G401 (cell line): Measurements from ENCODE around the gene RCN1. TPM values are rescaled to one million over a fixed set of nuclear protein-coding genes. Genes with fewer than 3 reads are reported as not detected.

Experiments
- DNase-seq: peaks from one replicate; pipeline ENCODE4 v3.0.0-alpha.2; 2015; ENCODE audit warnings: low spot score
- in situ Hi-C: cut with HindIII; loops from 2 replicates; pipeline ENCODE4 v1.10.0; 2016; ENCODE audit warnings: low sequenced_read_pairs, mixed read lengths
- total RNA-seq: library from RNA; depleted of rRNA; stranded (reverse); fragments of >200 nt; shearing (Covaris generic); gene quantifications from 2 replicates; pipeline ENCODE4 v1.2.3, GENCODE V29; 2014

The RCN1 gene
- total RNA-seq, 1 experiment from 2014 or later = 84.5 TPM

- in situ Hi-C loops = no loop called here
- no peak for DNase-seq
Observed at GRCh38 chr11:32141745-32142546, 51.1 kb downstream of the RCN1 start.

- in situ Hi-C loops = no loop called here
- DNase-seq = no peak
Observed at GRCh38 chr11:32143378-32143777, 52.5 kb downstream of the RCN1 start.

GRCh38 chr11:32145282-32145681 is 54.4 kb downstream of the RCN1 start:
- no peak for DNase-seq
- in situ Hi-C loops = no loop called here

GRCh38 chr11:32148895-32149294 is 58.0 kb downstream of the RCN1 start:
- in situ Hi-C loops = no loop called here

GRCh38 chr11:32149748-32150147 is 58.9 kb downstream of the RCN1 start:
- no peak for DNase-seq
- in situ Hi-C loops = no loop called here

More at GRCh38 chr11:32148895-32149294, 58.0 kb downstream of the RCN1 start:
- no peak for DNase-seq

GRCh38 chr11:32151027-32151426 is 60.2 kb downstream of the RCN1 start:
- in situ Hi-C loops = no loop called here
- no peak for DNase-seq

- in situ Hi-C loops = no loop called here
- DNase-seq = no peak
Observed at GRCh38 chr11:32152216-32152615, 61.3 kb downstream of the RCN1 start.

- no peak for DNase-seq
Observed at GRCh38 chr11:32152821-32153220, 61.9 kb downstream of the RCN1 start.

GRCh38 chr11:32153747-32154146 is 62.9 kb downstream of the RCN1 start:
- in situ Hi-C loops = no loop called here

More at GRCh38 chr11:32152821-32153220, 61.9 kb downstream of the RCN1 start:
- in situ Hi-C loops = no loop called here

GRCh38 chr11:32154275-32154674 is 63.4 kb downstream of the RCN1 start:
- DNase-seq = no peak
- in situ Hi-C loops = no loop called here

More at GRCh38 chr11:32153747-32154146, 62.9 kb downstream of the RCN1 start:
- no peak for DNase-seq
